SU-DHL-6 (cell line): ENCODE measurements around the gene PTK6.

Experiments
- H2AFZ ChIP-seq: fragments of 200-600 bp; sonication (generic); 2 replicates; pipeline ENCODE4 v1.6.1; 2014; ENCODE audit warnings: low read depth, mild to moderate bottlenecking, moderate library complexity, mixed read lengths, antibody characterized with exemption, low read length; ENCODE audit not compliant: severe bottlenecking
- H3F3A ChIP-seq: fragments of 200-600 bp; shearing (Covaris generic); 2 replicates; pipeline ENCODE4 v1.6.0; 2016; ENCODE audit warnings: antibody characterized with exemption, mild to moderate bottlenecking; ENCODE audit not compliant: insufficient read depth
- H3K27ac ChIP-seq: fragments of 200-600 bp; sonication (generic); 2 replicates; pipeline ENCODE4 v1.5.1; 2016; ENCODE audit warnings: low read depth, mild to moderate bottlenecking, low read length, moderate library complexity, mixed read lengths
- H3K27me3 ChIP-seq: fragments of 200-600 bp; sonication (generic), shearing (Covaris generic); 2 replicates; pipeline ENCODE4 v1.6.0; 2014; ENCODE audit warnings: mild to moderate bottlenecking, low read length
- H3K36me3 ChIP-seq: fragments of 200-600 bp; sonication (generic); 2 replicates; pipeline ENCODE4 v1.6.1; 2014; ENCODE audit warnings: mild to moderate bottlenecking, low read length, mixed read lengths
- H3K4me2 ChIP-seq: fragments of 300-600, 200-600 bp; shearing (Covaris generic), sonication (generic); 2 replicates; pipeline ENCODE4 v1.6.0; 2014; ENCODE audit warnings: low read length, low read depth, mild to moderate bottlenecking; ENCODE audit not compliant: poor library complexity, severe bottlenecking
- H3K4me3 ChIP-seq: fragments of 200-600 bp; sonication (generic); 2 replicates; pipeline ENCODE4 v1.5.1; 2014; ENCODE audit warnings: antibody characterized with exemption, low read length, mild to moderate bottlenecking, mixed read lengths; ENCODE audit not compliant: insufficient read depth, poor library complexity, severe bottlenecking
- H3K79me2 ChIP-seq: fragments of 200-600 bp; sonication (generic); 2 replicates; pipeline ENCODE4 v1.6.1; 2014; ENCODE audit warnings: mild to moderate bottlenecking, low read length, moderate library complexity; ENCODE audit not compliant: insufficient read depth
- H3K9ac ChIP-seq: fragments of 200-600 bp; sonication (generic); 2 replicates; pipeline ENCODE4 v1.7.0; 2014; ENCODE audit warnings: mild to moderate bottlenecking, low read length
- H3K9me2 ChIP-seq: fragments of 200-600 bp; sonication (generic); replicated peaks from 2 replicates; pipeline ENCODE4 v1.6.1; 2014; ENCODE audit warnings: low read length; ENCODE audit not compliant: insufficient read depth
- H3K9me3 ChIP-seq: fragments of 200-600 bp; sonication (generic); 2 replicates; pipeline ENCODE4 v1.6.1; 2014; ENCODE audit warnings: low read length, mixed read lengths; ENCODE audit not compliant: insufficient read depth
- H4K20me1 ChIP-seq: fragments of 200-600 bp; sonication (generic); 2 replicates; pipeline ENCODE4 v1.6.1; 2014; ENCODE audit warnings: low read depth, mild to moderate bottlenecking, antibody characterized with exemption, low read length, moderate library complexity, mixed read lengths
- EZH2phosphoT487 ChIP-seq: fragments of 200-600 bp; sonication (generic), shearing (Covaris generic); conservative IDR thresholded peaks from 2 replicates; pipeline ENCODE4 v1.6.1; 2018; ENCODE audit warnings: mild to moderate bottlenecking, antibody characterized with exemption, low read length, moderate library complexity, mixed read lengths
- TF ChIP-seq, protein P1 (sequence below): fragments of 200-600 bp; sonication (generic); IDR thresholded peaks from one replicate; pipeline ENCODE4 v1.5.1; 2017; ENCODE audit warnings: antibody characterized with exemption, mild to moderate bottlenecking, low read length, moderate library complexity; ENCODE audit not compliant: insufficient read depth, poor library complexity, severe bottlenecking

PTK6 gene

DNA sequence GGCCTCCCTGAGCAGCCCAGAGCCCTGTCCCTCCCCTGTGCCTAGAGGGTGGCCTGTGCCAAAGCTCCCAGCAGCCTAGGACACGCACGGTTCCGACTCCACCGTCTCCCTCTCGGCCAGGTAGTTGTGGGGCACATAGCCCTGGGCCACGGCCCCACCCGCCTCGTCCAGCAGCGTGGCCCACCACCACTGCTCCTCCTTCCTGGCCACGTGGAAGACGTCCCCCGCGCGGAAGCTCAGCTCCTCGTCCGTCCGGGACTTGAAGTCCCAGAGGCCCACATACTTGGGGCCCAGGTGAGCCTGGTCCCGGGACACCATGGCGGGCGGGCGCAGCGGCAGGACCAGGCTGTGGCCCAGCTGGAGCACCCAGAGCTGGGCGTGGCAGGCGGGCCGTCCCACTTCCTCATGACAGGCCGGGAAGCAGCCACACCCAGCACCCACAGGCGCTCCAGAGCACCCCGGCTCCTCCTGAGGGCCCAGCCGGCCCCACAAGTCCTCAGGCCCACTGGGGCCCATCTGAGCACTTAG is at the start of gene PTK6:
TSS of gene PTK6 (minus strand) at position 380 of the 528 bp plus-strand sequence. CDS start at position 318, 62 bp downstream.
- H3K9me3 ChIP-seq = no peaks in the 10 kb centered on the region
- H3F3A ChIP-seq = no peaks in the 10 kb centered on the region
- H4K20me1 ChIP-seq = no peaks in the 10 kb centered on the region
- H3K27me3 ChIP-seq = no peaks in the 10 kb centered on the region
- no peaks in the 10 kb centered on the region for H3K9me2 ChIP-seq
- peak within 1 kb of the TSS; percentile 56 for H3K9ac ChIP-seq
- peak within 1 kb of the TSS; percentile 88 for H2AFZ ChIP-seq
- H3K79me2 ChIP-seq = no peaks in the 10 kb centered on the region
- H3K4me2 ChIP-seq = peak within 1 kb of the TSS; percentile 69
- peak within 1 kb of the TSS; percentile 57 for H3K27ac ChIP-seq
- no peaks in the 10 kb centered on the region for H3K36me3 ChIP-seq
- TF ChIP-seq EZH2phosphoT487 = no peak
- TF ChIP-seq, protein P1, sequence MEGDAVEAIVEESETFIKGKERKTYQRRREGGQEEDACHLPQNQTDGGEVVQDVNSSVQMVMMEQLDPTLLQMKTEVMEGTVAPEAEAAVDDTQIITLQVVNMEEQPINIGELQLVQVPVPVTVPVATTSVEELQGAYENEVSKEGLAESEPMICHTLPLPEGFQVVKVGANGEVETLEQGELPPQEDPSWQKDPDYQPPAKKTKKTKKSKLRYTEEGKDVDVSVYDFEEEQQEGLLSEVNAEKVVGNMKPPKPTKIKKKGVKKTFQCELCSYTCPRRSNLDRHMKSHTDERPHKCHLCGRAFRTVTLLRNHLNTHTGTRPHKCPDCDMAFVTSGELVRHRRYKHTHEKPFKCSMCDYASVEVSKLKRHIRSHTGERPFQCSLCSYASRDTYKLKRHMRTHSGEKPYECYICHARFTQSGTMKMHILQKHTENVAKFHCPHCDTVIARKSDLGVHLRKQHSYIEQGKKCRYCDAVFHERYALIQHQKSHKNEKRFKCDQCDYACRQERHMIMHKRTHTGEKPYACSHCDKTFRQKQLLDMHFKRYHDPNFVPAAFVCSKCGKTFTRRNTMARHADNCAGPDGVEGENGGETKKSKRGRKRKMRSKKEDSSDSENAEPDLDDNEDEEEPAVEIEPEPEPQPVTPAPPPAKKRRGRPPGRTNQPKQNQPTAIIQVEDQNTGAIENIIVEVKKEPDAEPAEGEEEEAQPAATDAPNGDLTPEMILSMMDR = no peak
- peak within 1 kb of the TSS; percentile 43 for H3K4me3 ChIP-seq

DNA sequence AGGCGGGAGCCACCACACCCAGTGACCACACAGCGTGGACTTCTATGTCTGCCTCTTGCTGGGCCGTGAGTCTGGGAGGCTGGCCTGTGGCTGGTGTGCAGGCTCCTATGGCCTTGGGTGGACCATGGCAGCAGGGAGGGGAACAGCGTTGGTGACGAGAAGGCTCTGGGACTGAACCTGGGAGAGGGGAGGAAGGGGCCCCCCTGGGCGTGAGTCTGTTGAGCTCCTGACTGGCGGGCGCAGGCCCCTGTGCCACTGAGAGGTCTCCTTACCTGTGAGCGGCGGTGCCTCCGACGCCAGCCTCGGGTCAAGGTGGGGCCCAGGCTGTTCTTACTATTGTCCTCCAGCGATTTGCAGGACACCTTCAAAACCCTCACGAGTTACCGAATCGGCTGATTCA is 49.6 kb upstream of the PTK6 start:
- Histone ChIP-seq H3K9me3 (no peaks in the 10 kb centered on the region), H3K4me2 (no peak overlapping the region), H3K9ac (no peak overlapping the region), H4K20me1 (no peaks in the 10 kb centered on the region), H3K36me3 (no peaks in the 10 kb centered on the region), H3K79me2 (no peaks in the 10 kb centered on the region), H3K27ac (no peak overlapping the region), H3K9me2 (no peaks in the 10 kb centered on the region), H2AFZ (no peak overlapping the region), H3F3A (no peaks in the 10 kb centered on the region), H3K4me3 (no peak overlapping the region), H3K27me3 (no peaks in the 10 kb centered on the region)
- TF ChIP-seq, protein P1 = no peak
- TF ChIP-seq EZH2phosphoT487 = no peak

DNA sequence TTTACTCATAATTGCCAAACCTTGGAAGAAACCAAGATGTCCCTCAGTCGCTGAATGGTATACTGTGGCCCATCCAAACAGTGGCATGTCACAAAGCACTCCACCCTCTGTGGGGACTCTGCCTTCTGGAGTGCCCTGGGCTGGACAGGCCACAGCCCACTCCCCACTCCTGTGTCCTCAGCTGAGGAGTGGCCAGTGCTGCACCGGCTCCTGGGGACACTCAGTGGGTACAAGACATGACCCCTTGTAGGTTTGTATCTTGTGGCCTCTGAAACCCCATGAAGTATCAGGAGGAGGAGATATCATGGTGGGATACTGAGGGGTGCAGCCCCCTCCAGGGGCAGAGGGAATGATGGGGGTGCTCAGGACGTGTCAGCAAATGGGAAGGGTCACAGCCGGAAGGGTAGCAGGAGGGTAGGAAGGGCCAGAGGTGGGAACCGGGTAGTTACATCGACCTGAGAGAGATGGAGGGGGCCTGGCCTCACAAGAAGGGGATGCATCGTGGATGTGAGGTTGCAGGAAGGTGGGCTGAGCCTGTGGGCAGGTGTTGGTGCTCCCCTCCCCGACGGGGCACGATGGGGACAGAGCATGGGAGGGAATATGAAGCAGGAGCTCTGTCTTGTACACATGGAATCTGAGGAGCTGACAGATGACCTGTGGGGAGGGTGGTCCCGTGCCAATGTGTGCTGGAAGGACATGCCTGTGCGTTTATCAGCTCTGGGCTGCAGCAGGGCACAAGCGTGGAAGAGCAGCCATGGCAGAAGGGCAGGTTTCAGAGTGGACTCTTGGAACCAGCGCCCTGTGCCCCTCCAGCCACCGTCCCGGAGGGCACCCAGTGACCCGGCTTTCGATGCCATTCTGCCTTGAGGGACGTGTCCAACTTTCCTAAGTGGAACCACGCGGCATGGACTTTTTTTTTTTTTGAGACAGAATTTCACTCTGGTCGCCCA is 48.7 kb upstream of the PTK6 start:
- H3K9me3 ChIP-seq = no peaks in the 10 kb centered on the region
- no peaks in the 10 kb centered on the region for H3K36me3 ChIP-seq
- no peak overlapping the region for H3K4me3 ChIP-seq
- H4K20me1 ChIP-seq = no peaks in the 10 kb centered on the region
- H3K4me2 ChIP-seq = no peak overlapping the region
- H2AFZ ChIP-seq = no peak overlapping the region
- no peaks in the 10 kb centered on the region for H3K9me2 ChIP-seq
- H3F3A ChIP-seq = no peaks in the 10 kb centered on the region
- H3K9ac ChIP-seq = no peak overlapping the region
- no peaks in the 10 kb centered on the region for H3K27me3 ChIP-seq
- TF ChIP-seq, protein P1 = no peak
- no peak for TF ChIP-seq EZH2phosphoT487
- no peaks in the 10 kb centered on the region for H3K79me2 ChIP-seq
- no peak overlapping the region for H3K27ac ChIP-seq
